Measurements from ENCODE around the gene DNAI1. TPM values are rescaled to one million over a fixed set of nuclear protein-coding genes. Genes with fewer than 3 reads are reported as not detected.

Gene DNAI1
- total and polyA plus RNA-seq, 2 experiments from 2014 or later: 1.6 to 2.2 TPM

GRCh38 chr9:34503406-34503805 is 44.8 kb downstream of the DNAI1 start:
- TF ChIP-seq CTCF (IDR thresholded peaks at IDR 0.05; ENCODE audit: low read depth, low read length): no peak
- H3K36me3 ChIP-seq: no peaks in the 10 kb centered on the region
- no peak overlapping the region for H3K27ac ChIP-seq
- no peaks in the 10 kb centered on the region for H3K9me3 ChIP-seq (ENCODE audit: low read depth)
- no peaks in the 10 kb centered on the region for H3K4me1 ChIP-seq (ENCODE audit: low read depth)
- no peak for DNase-seq (ENCODE audit: low read depth in 1 of 2, low spot score in 1 of 2)
- no peak overlapping the region for H3K4me3 ChIP-seq
- H3K27me3 ChIP-seq: no peaks in the 10 kb centered on the region

- no peak for TF ChIP-seq CTCF (IDR thresholded peaks at IDR 0.05; ENCODE audit: low read depth, low read length)
- no peak overlapping the region for H3K4me3 ChIP-seq
- no peak overlapping the region for H3K27ac ChIP-seq
- no peaks in the 10 kb centered on the region for H3K9me3 ChIP-seq (ENCODE audit: low read depth)
- H3K4me1 ChIP-seq (ENCODE audit: low read depth): peaks cover 7% of the 10 kb centered on the region
- no peak for DNase-seq (ENCODE audit: low read depth in 1 of 2, low spot score in 1 of 2)
- H3K27me3 ChIP-seq: no peaks in the 10 kb centered on the region
- no peaks in the 10 kb centered on the region for H3K36me3 ChIP-seq
Measured at GRCh38 chr9:34505370-34506120, 46.9 kb downstream of the DNAI1 start.

GRCh38 chr9:34506623-34507022 is 48.0 kb downstream of the DNAI1 start:
- DNase-seq (ENCODE audit: low read depth in 1 of 2, low spot score in 1 of 2): no peak
- Histone ChIP-seq H3K4me3 (no peak overlapping the region), H3K4me1 (ENCODE audit: low read depth) (peaks cover 8% of the 10 kb centered on the region), H3K36me3 (no peaks in the 10 kb centered on the region), H3K27ac (no peak overlapping the region), H3K9me3 (ENCODE audit: low read depth) (no peaks in the 10 kb centered on the region), H3K27me3 (no peaks in the 10 kb centered on the region)
- TF ChIP-seq CTCF (IDR thresholded peaks at IDR 0.05; ENCODE audit: low read depth, low read length): no peak

GRCh38 chr9:34507556-34507955 is 49.0 kb downstream of the DNAI1 start:
- Histone ChIP-seq H3K36me3 (no peaks in the 10 kb centered on the region), H3K27ac (no peak overlapping the region), H3K4me1 (ENCODE audit: low read depth) (peaks cover 8% of the 10 kb centered on the region), H3K27me3 (no peaks in the 10 kb centered on the region), H3K9me3 (ENCODE audit: low read depth) (no peaks in the 10 kb centered on the region), H3K4me3 (no peak overlapping the region)
- no peak for TF ChIP-seq CTCF (IDR thresholded peaks at IDR 0.05; ENCODE audit: low read depth, low read length)
- DNase-seq (ENCODE audit: low read depth in 1 of 2, low spot score in 1 of 2): no peak

GRCh38 chr9:34507966-34508365 is 49.4 kb downstream of the DNAI1 start:
- DNase-seq (ENCODE audit: low read depth in 1 of 2, low spot score in 1 of 2): no peak
- Histone ChIP-seq H3K4me1 (ENCODE audit: low read depth) (peaks cover 13% of the 10 kb centered on the region), H3K27me3 (no peaks in the 10 kb centered on the region), H3K9me3 (ENCODE audit: low read depth) (no peaks in the 10 kb centered on the region), H3K4me3 (no peak overlapping the region), H3K36me3 (no peaks in the 10 kb centered on the region), H3K27ac (no peak overlapping the region)
- TF ChIP-seq CTCF (IDR thresholded peaks at IDR 0.05; ENCODE audit: low read depth, low read length): no peak
